Activated CD8-positive, alpha-beta T cell treated with anti-CD3 and anti-CD28 coated beads for 36 hours (primary cell): ENCODE results near the gene BMX. TPM values are rescaled to one million over a fixed set of nuclear protein-coding genes. Genes with fewer than 3 reads are reported as not detected.

Experiments
- ATAC-seq: fragments of 200-7000 bp; cut with Tn5 transposase; one replicate; pipeline ENCODE4 v1.10.0; 2021; ENCODE audit warnings: mild to moderate bottlenecking, moderate library complexity
- CTCF ChIA-PET: fragments of 350-600 bp; sonication (Branson Sonifier 250); formaldehyde crosslinking; loops from one replicate; lab custom pipeline; 2021; ENCODE audit warnings: antibody characterized with exemption; lab: Charles Lee
- POLR2A ChIA-PET: fragments of 350-600 bp; sonication (Branson Sonifier 250); formaldehyde crosslinking; loops from one replicate; lab custom pipeline; 2021; ENCODE audit warnings: antibody characterized with exemption; lab: Charles Lee
- DNase-seq: peaks from one replicate; pipeline ENCODE4 v3.0.0-alpha.2; 2020
- H3K27ac Mint-ChIP-seq: one replicate; pipeline ENCODE4 v1.8.0; 2021; ENCODE audit warnings: mild to moderate bottlenecking, mixed read lengths
- H3K27me3 Mint-ChIP-seq: one replicate; pipeline ENCODE4 v1.8.0; 2021; ENCODE audit warnings: mixed read lengths
- H3K36me3 Mint-ChIP-seq: one replicate; pipeline ENCODE4 v1.8.0; 2021; ENCODE audit warnings: low read depth, mixed read lengths
- H3K4me1 Mint-ChIP-seq: one replicate; pipeline ENCODE4 v1.8.0; 2021; ENCODE audit warnings: low read depth, mixed read lengths
- H3K4me3 Mint-ChIP-seq: one replicate; pipeline ENCODE4 v1.8.0; 2021; ENCODE audit warnings: mild to moderate bottlenecking, moderate library complexity, mixed read lengths
- H3K9me3 Mint-ChIP-seq: one replicate; pipeline ENCODE4 v1.8.0; 2021; ENCODE audit warnings: mixed read lengths
- CTCF ChIP-seq: fragments of 200-600 bp; IDR thresholded peaks from one replicate; pipeline ENCODE4 v1.8.0; 2022; ENCODE audit warnings: antibody characterized with exemption, mild to moderate bottlenecking
- intact Hi-C: fragments of 100-400 bp; cut with micrococcal nuclease; formaldehyde crosslinking; loops from one replicate; pipeline ENCODE4 v1.10.0; 2022
- total RNA-seq, 2 experiments: library from RNA; stranded (reverse); gene quantifications; one replicate each; pipeline ENCODE4 v1.2.3, GENCODE V29; 2021

BMX gene
- total RNA-seq, 2 experiments from 2014 or later = not detected

- intact Hi-C loops = no loop called here
- DNase-seq (no peak), ATAC-seq (no peak)
- Mint-ChIP-seq H3K9me3 (no peaks in the 10 kb centered on the region), H3K4me1 (no peaks in the 10 kb centered on the region), H3K4me3 (no peak overlapping the region), H3K27ac (no peak overlapping the region), H3K36me3 (no peaks in the 10 kb centered on the region), H3K27me3 (peaks cover 4% of the 10 kb centered on the region)
- TF ChIP-seq CTCF = no peak
- ChIA-PET POLR2A (no interaction called here), CTCF (no interaction called here)
These were observed 22.5 kb downstream of the BMX start for GRCh38 chrX:15523088-15523487.

DNA sequence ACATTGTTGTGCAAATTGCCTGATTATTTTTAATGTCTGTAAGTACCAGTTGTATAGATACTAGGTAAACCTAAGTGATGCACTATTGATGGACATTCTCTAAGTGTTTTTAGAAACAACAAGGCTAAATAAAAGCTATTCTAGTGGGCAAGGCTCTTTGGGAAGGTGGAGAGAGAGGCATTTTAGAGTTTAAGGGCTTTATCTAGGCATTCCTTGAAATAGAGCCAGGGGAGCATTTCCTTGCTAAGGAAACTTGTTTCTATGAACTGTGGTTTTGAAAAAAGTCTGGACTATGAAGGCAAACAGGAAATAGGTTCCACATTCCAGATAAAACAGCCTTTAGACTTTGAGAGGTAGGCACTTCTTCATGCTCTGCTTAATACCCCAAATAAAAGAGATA lies 23.8 kb downstream of the BMX start:
- H3K9me3 Mint-ChIP-seq = no peaks in the 10 kb centered on the region
- H3K36me3 Mint-ChIP-seq = no peaks in the 10 kb centered on the region
- no peak for ATAC-seq
- H3K4me1 Mint-ChIP-seq = no peaks in the 10 kb centered on the region
- no peak overlapping the region for H3K27ac Mint-ChIP-seq
- TF ChIP-seq CTCF = no peak
- intact Hi-C loops = no loop called here
- POLR2A ChIA-PET = no interaction called here
- DNase-seq = no peak
- peaks cover 4% of the 10 kb centered on the region for H3K27me3 Mint-ChIP-seq
- no peak overlapping the region for H3K4me3 Mint-ChIP-seq
- CTCF ChIA-PET = interaction anchor here (1.3 kb wide), 1 partner anchor 81 kb away, joined by 4 read pairs; no protein-coding TSS in a partner anchor

DNA sequence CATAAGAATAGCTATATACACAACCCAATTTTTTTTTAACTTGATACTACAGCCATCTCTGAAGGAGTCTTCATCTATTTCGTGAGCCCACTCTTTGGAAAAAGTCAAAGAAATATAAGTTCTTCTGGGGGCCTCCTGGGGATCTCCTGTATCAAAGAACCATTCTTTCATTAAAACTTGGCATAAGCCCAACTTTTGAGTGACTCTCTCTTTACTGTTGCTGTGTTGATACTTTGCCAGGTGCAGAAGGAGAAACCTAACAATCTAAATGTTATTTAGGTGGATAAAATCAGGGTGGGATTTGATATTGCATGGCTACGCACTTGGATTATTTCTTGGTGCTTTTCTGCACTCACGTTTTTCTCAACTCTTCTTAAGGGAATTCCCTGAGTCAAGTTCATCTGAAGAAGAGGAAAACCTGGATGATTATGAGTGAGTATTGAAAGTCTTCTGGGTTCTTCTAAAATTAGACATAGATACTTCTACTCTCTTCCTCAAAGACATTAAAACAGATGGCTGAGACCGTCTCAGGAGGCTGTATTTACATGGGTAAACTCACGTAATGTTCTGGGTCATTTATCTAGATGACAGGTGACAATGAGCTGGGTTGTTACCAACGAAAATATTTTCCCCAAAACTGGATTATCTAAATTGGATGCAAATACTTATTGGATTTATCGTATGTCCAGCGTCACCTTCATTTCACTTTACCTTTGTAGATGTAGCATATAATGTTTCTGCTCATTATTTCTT lies 25.2 kb downstream of the BMX start:
- ChIA-PET CTCF (interaction anchor here (0.6 to 1.3 kb wide), 2 partner anchors 83 to 1146 kb away, joined by 3 to 4 read pairs; no protein-coding TSS in a partner anchor), POLR2A (no interaction called here)
- no peaks in the 10 kb centered on the region for H3K9me3 Mint-ChIP-seq
- H3K27me3 Mint-ChIP-seq = peaks cover 4% of the 10 kb centered on the region
- DNase-seq = no peak
- no peak for ATAC-seq
- no peak overlapping the region for H3K4me3 Mint-ChIP-seq
- TF ChIP-seq CTCF = no peak
- H3K36me3 Mint-ChIP-seq = no peaks in the 10 kb centered on the region
- intact Hi-C loops = no loop called here
- H3K27ac Mint-ChIP-seq = no peak overlapping the region
- no peaks in the 10 kb centered on the region for H3K4me1 Mint-ChIP-seq

DNA sequence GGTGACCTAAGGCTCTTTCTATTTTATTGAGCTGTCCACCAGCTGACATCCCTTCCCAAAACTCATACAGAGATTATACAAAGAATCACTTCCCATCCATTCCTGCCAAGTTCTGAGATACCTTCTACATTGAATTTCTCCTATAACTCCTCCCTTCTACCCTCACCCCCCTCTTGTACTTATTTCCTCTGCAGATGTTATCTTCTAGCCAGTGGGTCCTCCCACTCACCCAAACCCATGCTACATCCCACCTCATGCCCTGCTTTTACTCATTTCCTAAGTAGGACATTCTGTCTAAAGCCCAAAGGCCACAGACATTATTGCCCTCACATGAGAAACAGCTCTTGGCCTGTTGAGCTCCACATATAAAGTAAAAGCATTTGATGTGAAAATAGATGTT lies 28.6 kb downstream of the BMX start:
- DNase-seq (no peak), ATAC-seq (no peak)
- Mint-ChIP-seq H3K27me3 (peaks cover 2% of the 10 kb centered on the region), H3K9me3 (no peaks in the 10 kb centered on the region), H3K27ac (no peak overlapping the region), H3K4me1 (no peaks in the 10 kb centered on the region), H3K4me3 (no peak overlapping the region), H3K36me3 (no peaks in the 10 kb centered on the region)
- ChIA-PET POLR2A (interaction anchor here (0.7 kb wide), 1 partner anchor 71 kb away, joined by 3 read pairs; no protein-coding TSS in a partner anchor), CTCF (no interaction called here)
- no peak for TF ChIP-seq CTCF
- intact Hi-C loops = no loop called here

GRCh38 chrX:15530318-15530717 lies 29.7 kb downstream of the BMX start:
- no peak overlapping the region for H3K27ac Mint-ChIP-seq
- no peak for TF ChIP-seq CTCF
- no peaks in the 10 kb centered on the region for H3K9me3 Mint-ChIP-seq
- POLR2A ChIA-PET = no interaction called here
- H3K4me3 Mint-ChIP-seq = no peak overlapping the region
- no peaks in the 10 kb centered on the region for H3K4me1 Mint-ChIP-seq
- CTCF ChIA-PET = no interaction called here
- intact Hi-C loops = no loop called here
- ATAC-seq (no peak), DNase-seq (no peak)
- H3K36me3 Mint-ChIP-seq = no peaks in the 10 kb centered on the region
- H3K27me3 Mint-ChIP-seq = peaks cover 2% of the 10 kb centered on the region
